HCT116 (cell line): ENCODE data around the gene PRRG2. TPM values are rescaled to one million over a fixed set of nuclear protein-coding genes. Genes with fewer than 3 reads are reported as not detected.

ENCODE experiments used
- ATAC-seq: fragments of 200-7000 bp; cut with Tn5 transposase; 2 replicates; pipeline ENCODE4 v1.9.1; 2020; ENCODE audit warnings: mild to moderate bottlenecking, moderate library complexity
- BruUV-seq: library from RNA; stranded (reverse); fragments of 400-500 nt; replicated peaks from 2 replicates; lab custom pipeline; 2021; lab: Mats Ljungman, UMichigan
- CTCF ChIA-PET: fragments of 300-600 bp; sonication (Branson Sonifier 250); formaldehyde crosslinking; loops from one replicate; lab custom pipeline; 2021; ENCODE audit warnings: antibody characterized with exemption; lab: Charles Lee
- POLR2A ChIA-PET: fragments of 300-600, 350-600 bp; sonication (Branson Sonifier 250); formaldehyde crosslinking; loops from one replicate; lab custom pipeline; 2021; ENCODE audit warnings: antibody characterized with exemption; lab: Charles Lee
- RAD21 ChIA-PET, 2 experiments: fragments of 300-600 bp; sonication (Branson Sonifier 250); formaldehyde crosslinking; loops; one replicate each; lab custom pipeline; 2023; ENCODE audit warnings: low total read pairs in 2 of 2; ENCODE audit not compliant: uncharacterized antibody in 2 of 2, unreplicated experiment in 2 of 2, low non-redundant PET in 1 of 2; lab: Charles Lee
- DNase-seq: peaks from one replicate; pipeline ENCODE4 v3.0.0-alpha.2; 2010; ENCODE audit warnings: low read depth, low spot score
- H2AFZ ChIP-seq: fragments of 200-600 bp; shearing (Covaris generic), sonication (generic); 2 replicates; pipeline ENCODE4 v1.6.1; 2017; ENCODE audit warnings: low read depth, mixed run types, mixed read lengths, antibody characterized with exemption, low read length; ENCODE audit not compliant: poor library complexity, severe bottlenecking
- H3K27ac ChIP-seq: 2 replicates; pipeline ENCODE4 v1.5.1; 2012; ENCODE audit warnings: low read depth, low read length
- H3K27me3 ChIP-seq: fragments of 200-600 bp; sonication (generic); 2 replicates; pipeline ENCODE4 v1.6.1; 2016; ENCODE audit warnings: mixed run types, low read length, mixed read lengths; ENCODE audit not compliant: insufficient read depth
- H3K36me3 ChIP-seq, 2 experiments: fragments of 200-500 bp in 1 of 2; fragments of 200-600 bp in 1 of 2; sonication (Bioruptor generic) in 1 of 2; sonication (generic) in 1 of 2; 2 replicates each; pipeline versions ENCODE4 v1.5.1 to v1.6.1; 2014 to 2016; ENCODE audit warnings: low read length in 2 of 2, inconsistent platforms in 1 of 2, mixed read lengths in 1 of 2, mixed run types in 1 of 2; ENCODE audit not compliant: insufficient read depth in 2 of 2, control insufficient read depth in 1 of 2
- H3K4me1 ChIP-seq, 2 experiments: fragments of 200-600 bp in 1 of 2; sonication (generic) in 1 of 2; 2 replicates each; pipeline versions ENCODE4 v1.5.1 to v1.6.1; 2012 to 2017; ENCODE audit warnings: low read length in 2 of 2, inconsistent platforms in 1 of 2, mild to moderate bottlenecking in 1 of 2, mixed read lengths in 1 of 2, mixed run types in 1 of 2, moderate library complexity in 1 of 2; ENCODE audit not compliant: insufficient read depth in 2 of 2, control insufficient read depth in 1 of 2
- H3K4me2 ChIP-seq: fragments of 200-600 bp; sonication (generic); 2 replicates; pipeline ENCODE4 v1.6.1; 2017; ENCODE audit warnings: mixed run types, low read length, mixed read lengths
- H3K4me3 ChIP-seq, 2 experiments: fragments of 200-600 bp in 1 of 2; sonication (generic) in 1 of 2; replicated peaks in 1 of 2; 2 replicates each; pipeline ENCODE4 v1.5.1; 2011 to 2016; ENCODE audit warnings: low read length in 2 of 2, control low read depth in 1 of 2, low read depth in 1 of 2, mild to moderate bottlenecking in 1 of 2, mixed read lengths in 1 of 2, mixed run types in 1 of 2
- H3K79me2 ChIP-seq: fragments of 200-600 bp; sonication (generic); 2 replicates; pipeline ENCODE4 v1.6.1; 2017; ENCODE audit warnings: mild to moderate bottlenecking, mixed run types, low read length, moderate library complexity, mixed read lengths; ENCODE audit not compliant: insufficient read depth
- H3K9ac ChIP-seq: fragments of 200-600 bp; sonication (generic); 2 replicates; pipeline ENCODE4 v1.6.1; 2016; ENCODE audit warnings: low read length, mixed read lengths
- H3K9me2 ChIP-seq: fragments of 200-600 bp; sonication (generic), shearing (Covaris generic); 2 replicates; pipeline ENCODE4 v1.6.1; 2017; ENCODE audit warnings: mixed run types, mild to moderate bottlenecking, moderate library complexity; ENCODE audit not compliant: insufficient read depth
- H3K9me3 ChIP-seq, 2 experiments: fragments of 200-500 bp in 1 of 2; fragments of 200-600 bp in 1 of 2; sonication (Bioruptor generic) in 1 of 2; sonication (generic) in 1 of 2; 2 replicates each; pipeline ENCODE4 v1.6.1; 2014 to 2017; ENCODE audit warnings: low read length in 2 of 2, mixed read lengths in 2 of 2, inconsistent platforms in 1 of 2, low read depth in 1 of 2, mild to moderate bottlenecking in 1 of 2, mixed run types in 1 of 2, moderate library complexity in 1 of 2; ENCODE audit not compliant: control insufficient read depth in 1 of 2, insufficient read depth in 1 of 2
- H4K20me1 ChIP-seq: fragments of 200-600 bp; sonication (generic), shearing (Covaris generic); 2 replicates; pipeline ENCODE4 v1.6.1; 2017; ENCODE audit warnings: mixed run types, mild to moderate bottlenecking, moderate library complexity; ENCODE audit not compliant: insufficient read depth
- ATF3 ChIP-seq: IDR thresholded peaks from 2 replicates; pipeline ENCODE4 v1.6.1; 2012
- EGR1 ChIP-seq: IDR thresholded peaks from 2 replicates; pipeline ENCODE4 v1.6.1; 2012; ENCODE audit warnings: low read depth
- EZH2phosphoT487 ChIP-seq: fragments of 200-600 bp; IDR thresholded peaks from 2 replicates; pipeline ENCODE4 v1.6.1; 2018; ENCODE audit warnings: antibody characterized with exemption, borderline replicate concordance
- FOSL1 ChIP-seq: IDR thresholded peaks from 2 replicates; pipeline ENCODE4 v1.6.1; 2012; ENCODE audit warnings: low read depth
- POLR2A ChIP-seq: IDR thresholded peaks from 2 replicates; pipeline ENCODE4 v1.7.0; 2011; ENCODE audit warnings: borderline replicate concordance; ENCODE audit not compliant: insufficient read depth, insufficient read length; ENCODE audit errors: extremely low read depth
- POLR2AphosphoS5 ChIP-seq: IDR thresholded peaks from 2 replicates; pipeline ENCODE4 v1.6.1; 2011; ENCODE audit warnings: mild to moderate bottlenecking, low read depth, low read length, moderate library complexity
- SRF ChIP-seq: IDR thresholded peaks from 2 replicates; pipeline ENCODE4 v1.6.1; 2012; ENCODE audit warnings: low read depth
- intact Hi-C: fragments of 100-400 bp; cut with micrococcal nuclease; formaldehyde crosslinking; loops from 2 replicates; pipeline ENCODE4 v1.10.0; 2022
- total RNA-seq: library from RNA; stranded (reverse); gene quantifications from one replicate; pipeline ENCODE4 v1.2.1, GENCODE V29; 2021; ENCODE audit not compliant: unreplicated experiment

Gene PRRG2
- total RNA-seq, 1 experiment from 2014 or later = 6.2 TPM

- Histone ChIP-seq H3K9me3 (no peaks in the 10 kb centered on the region), H3K36me3 (peaks cover 35 to 41% of the 10 kb centered on the region in 2 experiments; a peak in 3 of 4 replicates), H3K4me2 (no peak overlapping the region), H2AFZ (no peak overlapping the region), H3K9ac (no peak overlapping the region), H3K27me3 (no peaks in the 10 kb centered on the region), H3K79me2 (peaks cover 64% of the 10 kb centered on the region), H3K4me1 (no peaks in the 10 kb centered on the region), H3K4me3 (no peak overlapping the region), H4K20me1 (no peaks in the 10 kb centered on the region), H3K27ac (no peak overlapping the region), H3K9me2 (no peaks in the 10 kb centered on the region)
- no peak for ATAC-seq
- POLR2A ChIA-PET = interaction anchor here (1.2 kb wide), 1 partner anchor 11 kb away, joined by 3 read pairs; no protein-coding TSS in a partner anchor
- RAD21 ChIA-PET = interaction anchor here in 1 of 2 experiments (0.5 kb wide), 1 partner anchor 11 kb away, joined by 3 read pairs; no protein-coding TSS in a partner anchor
- BruUV-seq = no TSS peak
- CTCF ChIA-PET = no interaction called here
- intact Hi-C loops = no loop called here
- TF ChIP-seq SRF = no peak
- no peak for TF ChIP-seq EZH2phosphoT487
- TF ChIP-seq POLR2AphosphoS5 = no peak
- no peak for TF ChIP-seq EGR1
- TF ChIP-seq FOSL1 = no peak
- TF ChIP-seq ATF3 = no peak
- DNase-seq = no peak
These were observed 21.7 kb downstream of the PRRG2 start for GRCh38 chr19:49602806-49603205.

DNA sequence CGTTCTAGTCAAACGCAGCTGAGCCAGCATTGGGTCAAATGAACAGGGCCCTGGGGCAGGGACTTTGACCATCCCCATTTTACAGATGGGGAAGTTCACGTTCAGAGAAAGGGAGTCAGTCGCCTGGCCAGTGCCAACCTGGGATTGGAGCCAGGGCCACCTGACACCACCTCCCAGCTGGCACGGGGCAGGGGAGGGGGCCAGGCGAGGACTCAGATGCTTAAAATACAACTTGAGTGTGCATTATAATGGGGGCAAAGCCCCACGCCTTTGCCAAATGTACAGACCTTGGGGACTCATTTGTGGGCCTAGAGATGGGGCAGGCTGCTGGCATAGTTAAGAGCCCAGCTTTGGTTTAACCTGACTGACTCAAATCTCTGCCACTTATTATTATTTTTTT is 24.5 kb downstream of the PRRG2 start:
- ATAC-seq (no peak), DNase-seq (no peak)
- Histone ChIP-seq H3K9me2 (no peaks in the 10 kb centered on the region), H3K9me3 (no peaks in the 10 kb centered on the region), H3K4me3 (no peak overlapping the region), H3K36me3 (peaks cover 25 to 31% of the 10 kb centered on the region in 2 experiments; a peak in 3 of 4 replicates), H3K9ac (no peak overlapping the region), H2AFZ (no peak overlapping the region), H4K20me1 (no peaks in the 10 kb centered on the region), H3K4me1 (no peaks in the 10 kb centered on the region), H3K27ac (no peak overlapping the region), H3K79me2 (peaks cover 65% of the 10 kb centered on the region), H3K4me2 (no peak overlapping the region), H3K27me3 (no peaks in the 10 kb centered on the region)
- RAD21 ChIA-PET = no interaction called here
- POLR2A ChIA-PET = no interaction called here
- intact Hi-C loops = no loop called here
- TF ChIP-seq SRF (no peak), EZH2phosphoT487 (no peak), POLR2A (no peak)
- CTCF ChIA-PET = no interaction called here
- no TSS peak for BruUV-seq
